Measurements from ENCODE around the gene FAAP100. TPM values are rescaled to one million over a fixed set of nuclear protein-coding genes. Genes with fewer than 3 reads are reported as not detected.

Gene FAAP100
- total and polyA plus RNA-seq, 7 donors: 11.6 to 16.3 (median 12.6) TPM

DNA sequence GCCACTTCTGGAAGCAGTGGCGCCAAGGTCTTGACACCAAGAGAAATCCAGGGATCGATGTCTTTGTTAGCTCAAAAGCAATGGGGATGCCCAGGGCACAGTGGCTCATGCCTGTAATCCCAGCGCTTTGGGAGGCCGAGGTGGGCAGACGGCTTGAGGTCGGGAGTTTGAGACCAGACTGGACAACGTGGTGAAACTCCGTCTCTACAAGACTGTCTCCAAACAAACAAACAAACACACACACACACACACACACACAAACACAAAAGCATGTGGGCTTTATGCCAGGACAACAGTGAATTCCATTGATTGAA, 22.4 kb upstream of the FAAP100 start:
- intact Hi-C loops (cut with DNase I): no loop called here
- 74 to 80% (median 77%) methylated on average over 8 of the region's 8 CpGs for WGBS, 3 donors
- ATAC-seq (no peak), DNase-seq (no peak)
- Histone ChIP-seq H3K36me3 (ENCODE audit: insufficient read depth in 1 of 2, low read depth in 1 of 2) (peaks cover 6 to 83% of the 10 kb centered on the region in 2 donors), H3K9me3 (no peaks in the 10 kb centered on the region), H3K27me3 (ENCODE audit: insufficient read depth in 3 of 3, low read length in 2 of 3) (no peaks in the 10 kb centered on the region), H3K27ac (no peak overlapping the region), H3K4me1 (peaks cover 15% of the 10 kb centered on the region), H3K4me3 (no peak overlapping the region)
- no peak for TF ChIP-seq CTCF (IDR thresholded peaks at IDR 0.05)

- no peak overlapping the region for H3K27ac ChIP-seq
- H3K27me3 ChIP-seq (ENCODE audit: insufficient read depth in 3 of 3, low read length in 2 of 3): no peaks in the 10 kb centered on the region
- intact Hi-C loops (cut with DNase I): no loop called here
- no peak overlapping the region for H3K4me3 ChIP-seq
- WGBS, 3 donors: 80 to 83% (median 81%) methylated on average over 17 of the region's 17 CpGs
- no peak for TF ChIP-seq CTCF (IDR thresholded peaks at IDR 0.05)
- ATAC-seq (no peak), DNase-seq (no peak)
- H3K9me3 ChIP-seq: no peaks in the 10 kb centered on the region
- peaks cover 15% of the 10 kb centered on the region for H3K4me1 ChIP-seq
- H3K36me3 ChIP-seq (ENCODE audit: insufficient read depth in 1 of 2, low read depth in 1 of 2): peaks cover 3 to 84% of the 10 kb centered on the region in 2 donors
Observed at GRCh38 chr17:81573794-81574642, 21.9 kb upstream of the FAAP100 start.

GRCh38 chr17:81572563-81573168, 20.5 kb upstream of the FAAP100 start:
- intact Hi-C loops (cut with DNase I): no loop called here
- no peak for TF ChIP-seq CTCF (IDR thresholded peaks at IDR 0.05)
- H3K36me3 ChIP-seq (ENCODE audit: insufficient read depth in 1 of 2, low read depth in 1 of 2): peaks cover 3 to 90% of the 10 kb centered on the region in 2 donors
- H3K9me3 ChIP-seq: no peaks in the 10 kb centered on the region
- DNase-seq: no peak
- no peaks in the 10 kb centered on the region for H3K27me3 ChIP-seq (ENCODE audit: insufficient read depth in 3 of 3, low read length in 2 of 3)
- peaks cover 13% of the 10 kb centered on the region for H3K4me1 ChIP-seq
- 88 to 91% (median 91%) methylated on average over 12 of the region's 12 CpGs for WGBS, 3 donors
- no peak for ATAC-seq
- H3K4me3 ChIP-seq: no peak overlapping the region
- H3K27ac ChIP-seq: no peak overlapping the region

- H3K27me3 ChIP-seq (ENCODE audit: insufficient read depth in 3 of 3, low read length in 2 of 3): no peaks in the 10 kb centered on the region
- 78 to 82% (median 78%) methylated on average over 11 of the region's 11 CpGs for WGBS, 3 donors
- H3K27ac ChIP-seq: no peak overlapping the region
- peaks cover 3 to 99% of the 10 kb centered on the region in 2 donors for H3K36me3 ChIP-seq (ENCODE audit: insufficient read depth in 1 of 2, low read depth in 1 of 2)
- no peak for ATAC-seq
- TF ChIP-seq CTCF (IDR thresholded peaks at IDR 0.05): no peak
- DNase-seq: no peak
- peaks cover 17% of the 10 kb centered on the region for H3K4me1 ChIP-seq
- no peaks in the 10 kb centered on the region for H3K9me3 ChIP-seq
- intact Hi-C loops (cut with DNase I): no loop called here
- no peak overlapping the region for H3K4me3 ChIP-seq
Observed at GRCh38 chr17:81570964-81571363, 18.8 kb upstream of the FAAP100 start.

All from psoas muscle (tissue), 8 donors.